CD4-positive, alpha-beta T cell treated with Interleukin-15 for 1 hour (primary cell): ENCODE measurements around the gene DYNLL1.
"Not testable (repeated sequence)": the region's sequence is repeated elsewhere in the genome, so short reads cannot be mapped to it uniquely, and the experiment has no call there.

Source experiments
- DNase-seq: peaks from one replicate; pipeline ENCODE4 v3.0.0-alpha.2; 2020

The DYNLL1 gene

DNA sequence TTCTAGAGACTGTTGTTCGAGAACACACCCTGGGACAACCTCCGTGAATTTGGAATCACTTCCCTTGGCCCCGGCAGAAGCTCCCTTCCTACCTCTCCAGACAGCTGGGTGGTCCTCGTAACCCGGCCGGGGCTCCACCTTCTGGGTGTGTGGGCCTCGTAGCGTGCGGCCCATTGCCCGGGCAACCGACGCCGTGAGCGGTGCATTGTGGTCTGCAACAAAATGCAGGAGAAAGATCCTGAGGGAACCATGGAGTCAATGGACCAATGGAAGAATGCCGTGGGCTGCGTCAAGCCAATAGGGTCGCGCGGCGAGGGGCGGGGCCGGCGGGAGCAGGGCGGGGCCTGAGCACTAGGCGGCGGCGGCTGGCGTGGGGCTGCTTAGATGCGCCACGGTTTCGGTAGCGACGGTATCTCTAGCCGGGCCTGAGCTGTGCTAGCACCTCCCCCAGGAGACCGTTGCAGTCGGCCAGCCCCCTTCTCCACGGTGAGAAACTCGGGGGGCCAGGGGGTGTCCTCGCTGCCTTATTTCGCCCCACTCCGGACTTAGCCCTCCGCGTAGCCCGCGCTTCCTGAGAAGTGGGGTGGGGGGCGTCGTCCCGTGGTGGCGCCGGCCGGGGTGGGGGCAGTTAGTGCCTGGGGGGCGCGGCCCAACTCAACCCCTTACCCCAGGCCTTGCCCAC, at the start of gene DYNLL1:
DYNLL1 (plus strand) TSS at position 383 of the 682 bp plus-strand sequence. CDS start 309 bp downstream, outside the sequence.
- DNase-seq, result peak; percentile 96

DNA sequence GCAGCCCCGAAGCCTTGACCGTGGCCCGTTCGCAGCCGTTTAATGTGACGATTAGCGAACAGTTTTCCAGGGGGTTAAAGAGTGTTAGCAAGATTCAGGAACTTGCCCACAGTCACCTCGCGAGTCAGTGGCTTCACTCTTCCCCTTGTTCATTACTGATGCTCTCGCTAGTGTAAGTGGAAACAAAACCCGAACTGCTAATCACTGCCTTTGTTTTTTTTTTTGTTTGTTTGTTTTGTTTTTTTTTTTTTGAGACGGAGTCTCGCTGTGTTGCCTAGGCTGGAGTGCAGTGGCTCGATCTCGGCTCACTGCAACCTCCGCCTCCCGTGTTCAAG, 49.1 kb upstream of the DYNLL1 start:
- DNase-seq, result not testable (repeated sequence)

DNA sequence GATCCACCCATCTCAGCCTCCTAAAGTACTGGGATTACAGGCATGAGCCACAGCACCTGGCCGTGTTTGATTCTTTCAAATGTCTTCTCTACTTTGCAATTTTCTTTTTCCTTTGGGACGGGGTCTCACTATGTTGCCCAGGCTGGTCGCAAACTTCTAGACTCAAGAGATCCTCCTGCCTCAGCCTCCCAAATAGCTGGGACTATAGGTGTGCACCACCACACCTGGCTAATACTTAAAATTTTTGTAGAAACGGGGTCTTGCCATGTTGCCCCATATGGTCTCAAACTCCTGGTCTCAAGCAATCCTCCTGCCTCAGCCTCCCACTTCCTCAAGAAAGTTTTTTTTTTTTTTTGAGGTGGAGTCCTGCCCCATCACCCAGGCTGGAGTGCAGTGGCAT, 47.9 kb upstream of the DYNLL1 start:
- DNase-seq, result no peak

DNA sequence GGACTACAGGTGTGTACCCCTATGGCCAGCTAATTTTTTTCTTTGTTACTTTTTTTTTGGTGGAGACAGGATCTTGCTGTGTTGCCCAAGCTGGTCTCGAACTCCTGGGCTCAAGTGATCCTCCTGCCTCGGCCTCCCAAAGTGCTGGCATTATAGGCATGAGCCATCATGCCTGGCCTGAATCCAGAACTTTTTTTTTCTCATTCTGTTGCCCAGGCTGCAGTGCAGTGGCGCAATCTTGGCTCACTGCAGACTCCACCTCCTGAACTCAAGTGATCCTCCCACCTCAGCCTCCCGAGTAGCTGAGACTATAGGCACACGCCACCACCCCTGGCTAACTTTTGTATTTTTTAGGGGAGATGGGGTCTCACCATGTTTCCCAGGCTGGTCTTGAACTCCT, 43.4 kb upstream of the DYNLL1 start:
- DNase-seq, result not testable (repeated sequence)

DNA sequence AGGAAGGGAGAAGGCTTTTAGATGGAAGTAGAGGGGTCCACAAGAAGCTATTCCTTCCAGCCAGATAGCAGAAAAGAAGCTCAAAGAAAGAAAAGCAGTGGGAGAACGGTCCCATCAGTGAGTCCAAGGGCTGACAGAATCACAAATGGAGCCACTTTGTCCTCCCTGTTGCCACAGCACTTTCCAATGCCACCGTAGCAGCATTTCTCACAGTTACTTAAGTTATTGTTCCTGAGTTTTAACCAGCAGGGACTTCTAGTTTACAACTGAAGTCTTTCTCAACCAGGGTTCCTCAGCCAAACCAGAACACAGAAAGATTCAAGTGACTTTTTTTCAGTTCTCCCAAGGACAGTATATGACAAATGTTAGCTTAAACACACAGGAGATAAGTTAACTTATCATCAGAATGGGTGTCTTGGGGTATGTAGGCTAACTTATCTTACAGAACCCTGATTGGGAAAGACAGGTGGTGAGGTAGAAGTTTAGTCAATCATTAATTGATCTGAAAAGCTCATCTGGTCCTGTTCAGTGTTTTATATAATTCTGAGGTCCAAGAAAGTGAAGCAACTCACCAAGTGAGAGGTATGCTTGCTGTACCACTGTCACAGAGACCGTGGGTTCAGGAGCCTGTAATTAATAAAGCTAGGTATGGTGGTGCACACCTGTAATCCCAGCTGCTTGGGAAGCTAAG, 42.7 kb upstream of the DYNLL1 start:
- no peak for DNase-seq

DNA sequence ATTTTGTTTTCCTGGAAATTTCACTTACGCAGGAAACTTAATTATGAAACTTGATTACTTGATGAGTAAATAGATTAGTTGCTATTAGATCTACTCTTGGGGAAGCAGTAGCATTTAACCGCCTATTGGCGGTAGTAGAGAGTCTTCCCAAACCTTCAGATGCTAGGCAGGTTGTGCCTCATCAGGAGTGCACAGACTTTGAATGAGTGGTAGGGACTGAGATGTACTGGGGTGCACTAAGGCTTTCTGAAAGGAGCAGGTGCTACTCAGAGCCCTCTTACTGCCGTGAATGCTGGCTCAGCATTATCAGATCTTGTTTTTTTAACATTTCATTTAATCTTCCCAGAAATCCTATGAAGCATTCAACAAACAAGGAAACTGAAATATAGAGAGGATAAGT, 41.9 kb upstream of the DYNLL1 start:
- DNase-seq, result peak; percentile 37

DNA sequence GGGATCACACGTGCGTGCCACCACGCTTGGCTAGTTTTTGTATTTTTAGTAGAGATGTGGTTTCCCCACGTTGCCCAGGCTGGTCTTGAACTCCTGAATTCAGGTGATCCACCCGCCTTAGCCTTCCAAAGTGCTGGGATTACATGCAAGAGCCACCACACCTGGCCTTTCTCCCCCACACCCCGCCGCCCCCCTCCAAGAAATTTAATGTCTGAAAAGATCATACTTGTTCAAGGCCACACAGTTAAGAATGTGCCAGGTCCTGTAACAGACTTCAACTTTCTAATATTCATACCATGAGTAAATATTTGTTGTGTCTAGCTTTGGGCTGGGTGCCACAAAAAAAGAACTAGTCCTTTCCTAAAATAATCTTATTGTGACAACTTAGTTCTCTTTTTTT, 40.6 kb upstream of the DYNLL1 start:
- no peak for DNase-seq

DNA sequence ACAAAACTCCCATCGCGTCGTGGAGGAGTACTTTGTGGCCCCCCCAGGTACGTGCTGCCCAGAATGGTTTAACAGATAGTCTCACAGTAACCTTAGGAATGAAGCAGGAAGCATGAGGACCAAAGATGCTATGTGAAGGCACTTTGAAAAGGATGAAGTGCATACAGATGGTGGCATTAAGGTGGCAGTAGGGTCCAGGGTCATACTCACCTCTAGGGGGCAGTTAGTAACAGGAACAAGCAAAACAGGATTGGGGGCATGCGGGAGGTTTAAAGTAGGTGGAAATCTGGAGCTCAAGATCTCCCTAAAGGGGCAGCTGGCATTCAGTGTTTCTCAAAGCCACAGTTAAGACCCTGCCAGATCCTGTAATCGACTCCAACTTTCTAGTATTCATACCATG, 38.8 kb upstream of the DYNLL1 start:
- no peak for DNase-seq

DNA sequence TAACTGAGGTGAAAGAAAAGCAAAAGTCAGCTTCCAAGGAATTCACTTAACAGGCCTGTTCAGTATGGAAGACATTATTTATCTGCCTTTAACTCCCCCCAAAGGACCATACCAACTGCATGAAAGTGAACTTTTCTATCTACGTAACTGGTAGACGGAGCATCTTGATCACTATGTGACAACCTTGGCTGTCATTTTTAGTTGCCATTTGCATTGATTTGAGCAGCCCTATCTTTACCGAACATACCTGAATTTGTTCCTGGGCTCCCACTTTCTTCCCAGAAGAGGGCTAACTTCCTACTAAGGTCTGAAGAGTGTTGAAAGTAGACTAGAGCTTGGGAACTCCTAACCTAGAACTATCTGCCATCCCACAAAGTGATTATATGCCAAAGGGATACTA, 35.8 kb upstream of the DYNLL1 start:
- no peak for DNase-seq

DNA sequence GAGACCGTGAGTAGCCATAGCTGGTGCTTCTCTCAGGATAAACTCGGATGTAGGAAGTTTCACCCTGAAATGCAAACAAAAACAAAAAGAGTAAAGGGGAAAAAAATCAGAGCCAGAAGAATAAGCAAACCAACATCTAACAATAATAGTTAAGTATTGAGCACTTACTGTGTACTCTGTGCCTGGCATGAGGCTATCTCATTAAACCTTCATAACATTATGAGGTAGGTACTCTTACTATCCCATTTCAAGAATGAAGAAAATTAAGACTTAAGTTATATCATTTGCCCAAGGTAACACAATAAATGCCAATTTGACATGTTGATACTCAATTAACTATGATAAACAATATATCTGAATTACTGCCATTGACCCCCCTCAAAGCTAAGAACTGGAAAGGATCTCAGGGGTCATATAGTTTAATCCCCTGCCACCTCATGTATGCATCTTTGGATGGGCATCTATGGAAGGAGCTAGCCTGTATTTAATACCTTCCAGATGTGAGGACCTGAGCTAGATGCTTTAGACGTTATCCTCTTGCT, 33.7 kb upstream of the DYNLL1 start:
- DNase-seq, result no peak

DNA sequence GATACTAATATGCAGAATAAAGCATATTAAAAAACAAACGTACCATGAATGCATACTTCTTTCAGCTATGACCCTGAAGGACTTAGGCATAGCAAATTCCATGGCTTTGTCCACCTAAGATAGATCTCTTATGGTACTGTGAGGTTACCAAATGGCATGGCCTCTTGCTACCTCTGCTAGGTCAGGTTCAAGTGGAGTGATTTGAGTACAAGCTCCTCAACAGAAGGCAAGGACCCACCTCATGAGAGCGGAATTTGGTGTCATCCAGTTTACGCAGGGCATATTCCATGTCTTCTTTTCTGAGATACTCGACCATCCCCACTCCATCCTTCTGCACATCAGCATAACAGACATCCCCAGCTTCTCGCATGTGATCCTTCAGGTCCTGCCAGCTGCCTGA, 32.2 kb upstream of the DYNLL1 start:
- DNase-seq, result no peak

DNA sequence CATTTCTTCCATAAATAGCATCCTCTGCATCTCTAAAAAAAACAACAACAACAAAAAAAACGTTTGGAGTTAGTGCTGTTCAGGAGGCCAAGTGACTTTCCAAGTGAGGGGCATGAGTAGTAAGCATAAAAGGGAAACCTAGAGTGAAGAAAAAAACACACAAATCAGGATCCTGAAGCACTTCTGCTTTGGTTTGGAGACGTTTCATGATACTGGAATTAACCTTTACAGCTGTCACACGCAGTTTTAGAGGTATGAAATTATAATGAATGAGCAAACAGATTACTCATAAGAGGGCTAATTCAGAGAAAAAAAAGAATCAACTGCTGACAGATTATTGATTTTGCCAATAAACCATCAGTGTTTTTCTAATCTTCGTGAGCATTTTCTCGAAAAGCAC, 30.2 kb upstream of the DYNLL1 start:
- no peak for DNase-seq

DNA sequence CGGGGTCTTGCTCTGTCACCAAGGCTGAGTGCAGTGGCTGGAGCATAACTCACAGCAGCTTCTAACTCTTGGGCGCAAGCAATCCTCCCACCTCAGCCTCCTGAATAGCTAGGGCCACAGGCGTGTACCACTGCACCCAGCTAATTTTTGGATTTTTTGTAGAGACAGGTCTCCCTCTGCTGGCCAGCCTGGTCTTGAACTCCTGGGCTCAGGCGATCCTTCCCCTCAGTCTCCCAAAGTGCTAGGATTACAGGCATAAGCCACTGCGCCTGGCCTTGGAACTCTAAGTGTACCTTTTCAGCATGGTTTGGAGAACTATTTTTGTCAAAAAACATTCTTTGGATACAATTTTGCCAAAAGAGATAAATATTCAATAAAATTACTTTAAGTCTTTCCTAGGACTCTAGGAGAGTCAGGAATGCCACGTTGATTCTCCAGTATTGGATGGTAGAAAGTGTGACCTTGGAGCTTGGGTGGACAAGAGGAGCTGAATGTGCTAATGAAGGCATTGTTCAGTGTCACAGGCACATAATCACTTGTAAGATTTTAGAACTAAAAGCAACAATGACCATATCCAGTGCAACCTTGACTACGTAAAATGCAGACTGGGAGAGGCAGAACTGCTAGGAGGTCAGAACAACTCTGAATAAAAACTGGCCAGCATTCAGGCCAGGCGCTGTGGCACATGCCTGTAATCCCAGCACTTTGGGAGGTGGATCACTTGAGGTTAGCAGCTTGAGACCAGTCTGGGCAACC, 29.2 kb upstream of the DYNLL1 start:
- DNase-seq, result peak; percentile 47

DNA sequence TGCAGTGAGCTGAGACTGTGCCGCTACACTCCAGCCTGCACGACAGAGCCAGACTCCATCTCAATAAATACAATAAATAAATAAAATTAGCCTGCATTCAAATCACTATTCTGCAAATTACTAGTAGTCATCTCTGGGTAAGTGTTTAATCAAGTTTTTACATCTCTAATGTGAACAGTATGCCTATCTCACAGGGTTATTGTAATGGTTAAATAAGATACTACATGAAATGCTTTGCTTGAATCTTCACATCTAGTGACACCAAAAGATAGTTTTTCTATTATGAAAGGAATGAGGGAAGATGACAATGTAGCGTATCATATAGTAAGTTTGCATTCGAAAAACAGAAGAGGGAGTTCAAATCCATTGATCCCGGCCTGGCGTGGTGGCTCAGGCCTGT, 28.5 kb upstream of the DYNLL1 start:
- no peak for DNase-seq

DNA sequence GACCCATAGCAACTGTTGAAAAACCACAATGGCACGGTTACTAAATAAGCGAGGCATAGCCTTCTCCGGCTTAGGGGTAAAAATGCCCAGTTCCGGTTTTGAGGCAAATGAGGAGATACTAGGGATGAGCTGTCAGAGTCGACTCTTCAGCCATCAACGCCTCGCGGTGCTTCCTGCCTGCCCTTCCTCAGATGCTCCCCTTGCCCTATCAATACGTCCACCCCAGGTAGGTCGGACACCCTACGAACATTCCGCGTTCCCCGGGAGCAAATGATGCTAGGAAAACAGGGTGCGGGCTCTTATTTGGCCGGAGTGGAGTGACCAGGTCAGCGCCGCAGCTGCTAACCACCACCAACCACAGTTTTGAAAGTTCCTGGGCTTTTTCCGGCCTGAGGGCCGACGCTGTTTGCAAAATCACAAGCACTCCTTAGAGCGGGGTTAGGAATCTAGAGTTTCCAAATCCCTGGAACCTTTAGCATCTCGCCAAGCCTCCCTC, 27.5 kb upstream of the DYNLL1 start:
- DNase-seq, result peak; percentile 26

DNA sequence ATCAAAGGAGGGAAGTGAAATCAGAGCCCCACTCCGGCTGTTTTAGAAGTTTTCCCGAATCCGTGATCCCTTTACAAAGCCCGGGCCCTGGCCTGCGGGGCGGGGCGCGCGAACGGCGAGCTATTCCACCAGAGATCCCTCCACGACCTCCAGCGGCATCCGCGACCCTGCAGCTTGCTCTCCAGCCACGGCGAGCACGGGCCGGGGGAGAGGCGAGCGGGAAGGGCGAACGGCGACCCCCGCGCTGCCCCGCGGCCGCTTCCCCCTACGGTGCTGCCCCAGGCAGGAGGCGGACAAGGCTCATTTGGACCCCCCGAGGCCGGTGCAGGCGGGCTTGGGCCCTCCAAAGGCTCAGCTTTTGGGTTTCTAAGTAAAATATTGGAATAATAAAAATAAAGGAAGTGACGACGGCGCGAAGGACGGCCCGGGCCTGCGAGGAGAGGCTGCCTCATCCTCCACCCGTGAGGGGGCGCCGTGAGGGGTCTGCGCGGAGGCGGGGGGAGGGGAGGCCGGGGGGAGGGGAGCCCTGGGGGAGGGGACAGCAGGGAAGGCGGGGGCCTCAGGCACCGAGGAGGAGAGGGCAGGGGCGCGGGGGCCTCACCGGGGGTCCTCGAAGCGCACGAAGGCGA, 27.0 kb upstream of the DYNLL1 start:
- peak; percentile 62 for DNase-seq

DNA sequence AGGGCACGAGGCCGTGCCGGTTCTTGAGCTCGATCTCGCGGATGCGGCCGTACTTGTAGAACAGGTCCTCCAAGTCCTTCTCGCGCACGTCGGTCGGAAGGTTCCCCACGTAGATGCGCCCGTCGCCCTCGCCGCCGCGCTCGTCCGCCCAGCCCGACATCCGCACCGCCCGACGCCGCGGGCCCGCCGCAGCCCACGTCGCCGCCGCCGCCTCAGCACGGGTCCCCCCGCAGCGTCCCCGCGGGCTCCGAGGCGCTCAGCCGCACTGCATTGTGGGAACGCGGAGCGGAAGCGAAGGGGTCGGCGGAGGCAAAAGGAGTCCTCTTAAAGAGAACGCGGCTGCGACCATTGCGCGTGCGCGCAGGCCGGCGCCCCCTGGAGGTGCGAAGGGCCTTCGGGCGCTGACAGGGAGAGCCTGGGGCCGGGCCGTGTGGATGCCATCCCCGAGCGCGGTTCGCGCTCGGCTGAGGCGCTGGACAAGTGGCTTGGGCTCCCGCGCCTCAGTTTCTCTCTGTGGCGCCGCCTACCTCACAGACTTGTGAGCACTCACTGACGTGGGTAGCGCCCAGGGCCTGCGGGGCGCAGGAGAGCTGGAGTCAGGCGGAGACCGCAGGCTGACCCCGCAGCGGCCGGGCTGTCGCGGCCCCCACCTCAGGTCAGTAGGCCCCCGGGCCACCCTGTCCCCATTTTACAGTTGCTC, 26.3 kb upstream of the DYNLL1 start, which contains the start of gene SRSF9:
SRSF9 (minus strand) TSS at position 299 of the 700 bp plus-strand sequence; CDS start at position 160, 139 bp downstream.
- DNase-seq, result peak; percentile 97

DNA sequence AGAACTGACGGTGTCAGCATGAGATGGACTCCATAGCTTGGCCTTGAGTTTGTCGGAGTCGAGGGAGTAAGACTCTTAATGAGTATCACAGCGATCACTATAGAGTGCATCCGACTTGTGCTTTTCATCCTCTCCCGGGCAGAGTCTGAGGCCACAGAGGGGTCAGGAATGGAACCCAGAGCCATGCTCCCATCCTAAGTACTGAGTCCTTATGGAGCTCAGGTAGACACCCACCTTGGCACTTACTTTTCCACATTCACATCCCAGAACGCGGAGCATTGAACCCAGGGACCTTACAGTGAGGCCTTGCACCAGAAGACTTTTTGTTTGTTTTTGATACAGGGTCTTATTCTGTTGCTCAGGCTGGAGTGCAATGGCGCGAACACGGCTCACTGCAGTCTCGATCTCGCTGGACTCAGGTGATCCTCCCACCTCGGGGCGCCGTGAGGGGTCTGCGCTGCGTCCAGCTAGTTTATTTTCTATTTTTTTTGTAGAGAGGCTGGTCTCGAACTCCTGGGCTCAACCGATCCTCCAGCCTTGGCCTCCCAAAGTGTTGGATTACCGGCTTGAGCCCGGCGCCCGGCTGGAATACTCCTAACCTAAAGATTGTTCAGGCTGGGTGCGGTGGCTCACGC, 25.6 kb upstream of the DYNLL1 start:
- no peak for DNase-seq

DNA sequence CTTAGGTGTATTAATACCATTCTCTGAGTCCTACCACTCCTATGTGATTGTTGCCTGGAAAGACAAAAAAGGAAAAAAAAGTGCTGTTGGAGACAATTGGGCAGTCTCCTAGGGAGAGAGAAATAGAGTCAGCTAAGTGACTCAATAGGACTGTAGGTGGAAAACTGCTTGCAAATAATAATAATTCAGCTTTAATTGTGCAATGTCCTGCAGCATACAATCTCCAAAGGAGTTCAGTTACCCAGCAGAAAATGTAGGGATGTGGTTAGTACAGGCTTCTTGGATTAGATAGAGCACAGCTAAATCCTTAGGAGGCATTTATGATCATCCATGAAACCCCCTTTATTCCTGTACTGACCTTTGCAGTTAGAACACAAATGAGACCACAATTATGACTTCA, 23.4 kb upstream of the DYNLL1 start:
- DNase-seq, result no peak

DNA sequence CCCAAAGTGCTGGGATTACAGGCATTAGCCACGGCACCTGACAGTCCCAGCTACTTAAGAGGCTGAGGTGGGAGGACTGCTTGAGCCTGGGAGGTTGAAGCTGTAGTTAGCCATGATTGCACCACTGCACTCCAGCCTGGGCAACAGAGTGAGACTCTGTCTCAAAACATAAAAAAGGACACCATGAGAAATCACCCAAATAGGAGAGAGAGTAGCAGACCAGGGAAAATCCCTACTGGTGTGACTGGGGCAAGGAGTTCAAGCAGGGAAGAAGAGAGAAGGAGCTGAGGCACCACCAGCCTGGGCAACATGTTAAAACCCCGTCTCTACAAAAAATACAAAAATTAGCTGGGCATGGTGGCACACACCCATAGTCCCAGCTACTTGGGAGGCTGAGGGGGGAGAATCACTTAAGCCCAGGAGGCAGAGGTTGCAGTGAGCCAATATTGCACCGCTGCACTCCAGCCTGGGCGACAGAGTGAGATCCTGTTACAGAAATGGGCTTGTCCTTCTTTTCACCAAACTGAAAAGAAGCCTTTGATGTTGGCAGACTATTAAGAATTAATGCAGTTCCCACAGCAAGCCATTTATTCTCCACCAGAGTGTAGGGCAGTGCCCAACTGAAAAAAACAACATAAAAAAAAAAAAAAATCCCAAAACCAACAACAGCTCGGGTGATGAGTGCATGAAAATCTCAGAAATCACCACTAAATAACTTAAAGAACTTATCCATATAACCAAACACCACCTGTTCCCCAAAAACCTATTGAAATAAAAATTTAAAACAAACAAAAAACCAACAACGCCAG, 21.9 kb upstream of the DYNLL1 start:
- DNase-seq, result no peak

DNA sequence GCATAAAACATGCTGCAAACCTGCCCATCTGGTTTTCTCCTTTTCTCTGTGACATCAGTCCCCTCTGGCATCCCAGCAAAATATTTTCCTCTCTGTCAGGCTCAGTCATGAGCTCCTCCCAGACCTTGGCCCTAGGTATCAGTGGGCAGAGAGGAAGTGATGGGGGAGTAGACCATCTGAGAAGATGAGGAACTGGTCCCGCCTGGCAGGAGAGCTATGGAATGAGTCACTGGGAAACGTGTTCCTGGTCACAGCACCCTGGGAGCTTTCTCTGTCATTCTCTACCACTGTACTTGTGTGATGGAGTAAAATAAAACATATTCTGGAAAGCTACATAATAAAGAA, 21.3 kb upstream of the DYNLL1 start:
- DNase-seq, result peak; percentile 23
